ENCODE results near the gene IGFBP4. TPM values are rescaled to one million over a fixed set of nuclear protein-coding genes. Genes with fewer than 3 reads are reported as not detected.
"Not testable (repeated sequence)": the region's sequence is repeated elsewhere in the genome, so short reads cannot be mapped to it uniquely, and the experiment has no call there.

The IGFBP4 gene
- total and polyA plus RNA-seq, 3 donors from 2014 or later, result 67.9 to 317 (median 76.7) TPM

- H3K27me3 ChIP-seq, result no peaks in the 10 kb centered on the region
- DNase-seq, result no peak
- H3K36me3 ChIP-seq (ENCODE audit: low read depth, missing control alignments), result no peaks in the 10 kb centered on the region
- WGBS, 2 donors, result 86 to 93% methylated on average over 1 of the region's 1 CpG
- intact Hi-C loops (cut with DNase I; ENCODE audit: low total_unique reads), result loop anchor here (10.0 kb wide), 1 partner anchor 105 kb away; the partner anchor contains the start of gene RARA
- TF ChIP-seq CTCF (IDR thresholded peaks at IDR 0.05) (no peak), POLR2A (IDR thresholded peaks at IDR 0.05) (no peak)
- no peaks in the 10 kb centered on the region for H3K9me3 ChIP-seq
- no peaks in the 10 kb centered on the region for H3K4me1 ChIP-seq
- H3K27ac ChIP-seq, result no peak overlapping the region
- no peak overlapping the region for H3K4me3 ChIP-seq
Measured at GRCh38 chr17:40410082-40410481, 33.2 kb upstream of the IGFBP4 start.

GRCh38 chr17:40411821-40412220 lies 31.4 kb upstream of the IGFBP4 start:
- Histone ChIP-seq H3K27me3 (no peaks in the 10 kb centered on the region), H3K27ac (no peak overlapping the region), H3K9me3 (no peaks in the 10 kb centered on the region), H3K4me1 (no peaks in the 10 kb centered on the region), H3K36me3 (ENCODE audit: low read depth, missing control alignments) (no peaks in the 10 kb centered on the region), H3K4me3 (no peak overlapping the region)
- no peak for DNase-seq
- WGBS, 2 donors, result 92 to 98% methylated on average over 4 of the region's 4 CpGs
- intact Hi-C loops (cut with DNase I; ENCODE audit: low total_unique reads), result loop anchor here (10.0 kb wide), 1 partner anchor 107 kb away; the partner anchor contains the start of gene RARA
- TF ChIP-seq CTCF (IDR thresholded peaks at IDR 0.05) (no peak), POLR2A (IDR thresholded peaks at IDR 0.05) (no peak)

- H3K27ac ChIP-seq, result no peak overlapping the region
- intact Hi-C loops (cut with DNase I; ENCODE audit: low total_unique reads), result loop anchor here (10.0 kb wide), 1 partner anchor 108 kb away; the partner anchor contains the start of gene RARA
- no peaks in the 10 kb centered on the region for H3K9me3 ChIP-seq
- DNase-seq, result no peak
- TF ChIP-seq CTCF (IDR thresholded peaks at IDR 0.05) (no peak), POLR2A (IDR thresholded peaks at IDR 0.05) (no peak)
- H3K4me1 ChIP-seq, result peaks cover 4% of the 10 kb centered on the region
- no peaks in the 10 kb centered on the region for H3K36me3 ChIP-seq (ENCODE audit: low read depth, missing control alignments)
- no peaks in the 10 kb centered on the region for H3K27me3 ChIP-seq
- H3K4me3 ChIP-seq, result no peak overlapping the region
Measured at GRCh38 chr17:40412880-40413279, 30.4 kb upstream of the IGFBP4 start.

- WGBS, 2 donors, result 93 to 95% methylated on average over 4 of the region's 4 CpGs
- not testable (repeated sequence) for DNase-seq, H3K4me1 ChIP-seq
Measured at GRCh38 chr17:40414312-40414711, 28.9 kb upstream of the IGFBP4 start.

GRCh38 chr17:40415390-40415789 lies 27.9 kb upstream of the IGFBP4 start:
- H3K36me3 ChIP-seq (ENCODE audit: low read depth, missing control alignments), result no peaks in the 10 kb centered on the region
- no peak overlapping the region for H3K27ac ChIP-seq
- H3K4me1 ChIP-seq, result peaks cover 6% of the 10 kb centered on the region
- WGBS, 2 donors, result 62 to 64% methylated on average over 3 of the region's 3 CpGs
- H3K9me3 ChIP-seq, result no peaks in the 10 kb centered on the region
- TF ChIP-seq CTCF (IDR thresholded peaks at IDR 0.05) (peak; percentile 41 to 65 (median 48)), POLR2A (IDR thresholded peaks at IDR 0.05) (no peak)
- no peaks in the 10 kb centered on the region for H3K27me3 ChIP-seq
- no peak overlapping the region for H3K4me3 ChIP-seq
- intact Hi-C loops (cut with DNase I; ENCODE audit: low total_unique reads), result loop anchor here (10.0 kb wide), 1 partner anchor 111 kb away; the partner anchor contains the start of gene RARA
- no peak for DNase-seq

More at GRCh38 chr17:40414312-40414711, 28.9 kb upstream of the IGFBP4 start:
- H3K4me3 ChIP-seq; H3K9me3 ChIP-seq; H3K27ac ChIP-seq; H3K27me3 ChIP-seq; H3K36me3 ChIP-seq (ENCODE audit: low read depth, missing control alignments): not testable (repeated sequence)
- intact Hi-C loops (cut with DNase I; ENCODE audit: low total_unique reads), result loop anchor here (10.0 kb wide), 1 partner anchor 110 kb away; the partner anchor contains the start of gene RARA

Measured in testis (tissue), 3 donors.